Stimulated activated CD8-positive, alpha-beta memory T cell treated with anti-CD3 and anti-CD28 coated beads, Interleukin-15, amount 100 ng/mL, for 24 hours (primary cell): ENCODE measurements around the gene GNG8.
A peak's percentile ranks its signal among the peaks of the same experiment; 100 is the strongest.

ENCODE experiments used
- DNase-seq: peaks from one replicate; pipeline ENCODE4 v3.0.0-alpha.2; 2020; ENCODE audit warnings: low read depth

Gene GNG8

GRCh38 chr19:46602392-46603194 is 33.4 kb downstream of the GNG8 start:
- no peak for DNase-seq

DNA sequence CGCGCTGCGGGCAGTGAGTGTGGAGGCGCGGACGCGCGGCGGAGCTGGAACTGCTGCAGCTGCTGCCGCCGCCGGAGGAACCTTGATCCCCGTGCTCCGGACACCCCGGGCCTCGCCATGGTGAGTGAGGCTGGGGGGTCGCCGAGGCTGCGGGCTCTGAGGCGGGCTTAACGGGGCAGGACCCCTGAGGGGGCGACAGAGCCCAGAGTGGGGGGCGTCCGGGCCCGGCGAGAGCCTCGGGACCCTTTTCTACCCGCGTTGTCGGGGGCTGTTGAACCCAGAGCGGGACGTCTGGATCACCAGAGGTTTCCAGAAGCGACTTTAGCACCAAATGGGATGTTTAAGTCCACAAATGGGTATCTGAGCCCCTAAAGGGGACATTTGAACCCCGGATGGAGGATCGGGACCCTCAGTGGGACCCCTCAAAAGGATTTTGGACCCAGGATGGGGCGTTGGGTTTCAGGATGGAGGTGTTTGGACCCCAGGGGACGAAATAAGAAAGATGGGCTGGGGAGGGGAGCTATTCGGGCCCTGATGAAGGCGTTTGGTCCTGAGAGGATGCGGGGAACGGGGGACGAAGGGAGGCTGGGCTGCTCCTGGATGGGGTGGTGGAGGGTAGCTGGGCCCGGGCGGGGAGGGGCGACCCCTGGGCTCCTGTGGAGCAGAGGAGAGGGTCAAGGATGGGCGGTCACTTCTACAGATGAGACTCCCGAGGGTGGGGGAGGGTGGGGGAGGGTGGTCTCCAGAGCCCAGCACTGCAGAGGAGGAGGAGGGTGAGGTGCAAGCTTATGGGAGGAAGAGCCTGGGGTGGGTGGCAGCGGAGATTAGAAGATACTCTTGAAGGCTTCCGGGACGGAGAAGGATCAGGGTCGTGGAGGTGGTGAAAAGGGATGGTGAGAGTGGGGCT is 34.4 kb downstream of the GNG8 start, which contains the start of gene CALM3:
Gene CALM3, plus strand, starts transcription at position 13 of the 907 bp plus-strand sequence. Its CDS starts 105 bp downstream, at position 118.
- no peak for DNase-seq

DNA sequence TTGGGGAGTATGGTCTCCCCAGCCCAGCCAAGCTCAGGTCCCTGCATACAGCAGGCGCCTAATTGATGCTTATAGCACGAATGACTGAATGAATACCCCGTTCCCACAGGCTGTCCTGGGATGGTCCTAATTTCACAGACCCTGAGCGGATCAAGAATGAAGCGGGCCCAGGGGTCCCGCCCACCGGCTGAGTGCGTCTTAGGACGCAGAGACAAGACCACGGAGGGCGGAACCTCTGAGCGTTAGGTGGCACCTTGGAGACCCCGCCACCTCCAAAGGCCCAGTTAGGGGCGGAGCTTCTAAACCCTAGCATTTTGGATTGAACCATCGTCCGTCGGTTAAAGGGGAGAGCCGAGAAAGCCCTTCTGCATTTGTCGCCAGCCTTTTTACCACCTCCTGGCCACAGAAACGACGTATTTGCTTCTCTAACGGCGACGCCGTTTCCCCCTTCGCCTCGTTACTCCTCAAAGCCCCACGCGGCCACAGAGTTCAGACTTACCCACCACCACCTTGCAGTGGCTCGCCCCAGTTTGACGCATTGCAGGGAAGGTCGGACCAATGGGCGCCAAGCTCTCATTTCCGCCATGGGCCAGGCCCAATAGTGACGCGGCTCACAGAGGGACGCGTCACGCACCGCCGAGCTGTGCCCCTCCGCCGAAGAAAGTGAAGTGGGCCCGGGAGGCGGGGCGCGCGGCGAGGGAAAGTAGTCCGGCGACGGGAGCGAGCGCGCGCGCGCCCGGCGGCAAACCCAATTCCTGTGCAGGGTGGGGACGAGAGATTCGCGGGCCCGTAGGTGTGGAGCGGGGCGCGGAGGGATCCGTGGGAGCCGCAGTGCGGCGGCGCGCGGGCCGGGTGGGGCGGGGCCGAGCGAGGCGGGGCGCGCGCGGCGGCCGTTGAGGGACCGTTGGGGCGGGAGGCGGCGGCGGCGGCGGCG is 35.4 kb downstream of the GNG8 start:
- peak; percentile 95 for DNase-seq

DNA sequence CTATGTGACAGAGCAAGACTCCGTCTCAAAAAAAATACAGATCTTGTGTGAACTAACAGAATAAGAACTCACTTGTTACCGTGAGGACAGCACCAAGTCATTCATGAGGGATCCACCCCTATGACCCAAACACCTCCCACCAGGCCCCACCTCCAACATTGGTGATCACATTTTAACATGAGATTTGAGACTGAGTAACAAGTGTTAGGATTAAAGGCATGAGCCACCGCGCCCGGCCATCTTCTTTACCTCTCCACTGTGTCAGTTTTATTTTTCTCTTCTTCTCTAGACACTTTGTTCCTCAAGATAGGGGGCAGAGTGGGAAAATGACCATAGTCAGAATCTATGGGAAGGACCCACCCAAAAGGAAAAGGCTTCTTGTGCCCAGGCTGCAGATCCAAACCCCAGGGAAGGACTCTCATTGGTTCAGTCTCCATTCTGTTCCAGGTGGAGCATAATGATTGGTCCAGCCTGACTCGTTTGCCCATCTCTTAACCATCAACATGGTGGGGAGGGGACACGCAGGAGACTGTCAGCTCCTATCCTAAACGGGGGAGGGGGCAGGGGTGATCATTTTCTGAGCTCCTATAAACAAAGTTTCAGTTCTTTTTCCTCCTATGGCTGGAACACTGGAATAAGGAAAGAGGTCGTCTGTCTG is 36.2 kb downstream of the GNG8 start:
- no peak for DNase-seq

- no peak for DNase-seq
Observed at GRCh38 chr19:46598372-46598917, 37.6 kb downstream of the GNG8 start.

- DNase-seq, result no peak
Observed at GRCh38 chr19:46596008-46596407, 40.0 kb downstream of the GNG8 start.

GRCh38 chr19:46591870-46592269 is 44.1 kb downstream of the GNG8 start:
- DNase-seq, result no peak

DNA sequence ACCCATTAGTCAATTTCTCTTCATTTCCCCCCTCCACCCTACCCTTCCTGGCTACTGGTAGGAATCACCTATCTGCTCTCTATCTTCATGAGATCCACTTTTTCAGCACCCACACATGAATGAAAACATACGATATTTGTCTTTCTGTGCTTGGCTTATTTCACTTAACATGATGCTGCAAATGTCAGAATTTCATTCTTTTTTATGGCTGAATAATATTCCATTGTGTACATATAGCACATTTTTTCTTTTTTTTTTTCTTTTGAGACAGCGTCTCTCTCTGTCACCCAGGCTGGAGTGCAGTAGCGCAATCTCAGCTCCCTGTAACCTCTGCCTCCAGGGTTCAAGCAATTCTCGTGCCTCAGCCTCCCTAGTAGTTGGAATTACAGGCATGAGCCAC is 44.7 kb downstream of the GNG8 start:
- no peak for DNase-seq

DNA sequence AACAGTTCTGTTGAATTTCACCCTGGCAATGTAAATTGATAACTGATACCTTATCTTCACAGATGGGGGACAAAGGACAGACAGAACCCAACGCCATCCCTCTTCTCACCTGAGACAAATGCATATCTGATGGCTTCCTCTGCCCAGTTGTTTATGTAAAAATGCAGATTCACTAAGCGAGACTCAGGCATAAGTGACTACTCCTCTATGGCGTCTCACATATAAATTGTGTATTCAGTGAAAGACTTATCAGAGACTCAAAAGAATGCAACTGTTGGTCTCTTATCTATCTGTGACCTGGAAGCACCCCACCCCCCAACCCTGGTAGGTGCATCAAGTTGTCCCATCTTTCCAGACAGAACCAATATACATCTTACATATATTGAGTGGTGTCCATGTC is 48.1 kb downstream of the GNG8 start:
- no peak for DNase-seq

- DNase-seq, result no peak
Observed at GRCh38 chr19:46586294-46586693, 49.7 kb downstream of the GNG8 start.

GRCh38 chr19:46585539-46585938 is 50.5 kb downstream of the GNG8 start:
- no peak for DNase-seq
